ENCODE measurements around the gene RASGRF1. TPM values are rescaled to one million over a fixed set of nuclear protein-coding genes. Genes with fewer than 3 reads are reported as not detected.

The RASGRF1 gene
- total RNA-seq, 1 donor from 2014 or later = 0.17 TPM

- no peak for TF ChIP-seq CTCF (IDR thresholded peaks at IDR 0.05; ENCODE audit: unreplicated experiment)
- H3K27me3 Mint-ChIP-seq = peaks cover 12% of the 10 kb centered on the region
- no peak for DNase-seq (ENCODE audit: low spot score, unreplicated experiment)
- no peak overlapping the region for H3K4me3 Mint-ChIP-seq (ENCODE audit: low read depth)
- no peaks in the 10 kb centered on the region for H3K4me1 Mint-ChIP-seq (ENCODE audit: low read depth)
- no peak overlapping the region for H3K27ac Mint-ChIP-seq
- H3K9me3 Mint-ChIP-seq (ENCODE audit: low read depth) = peaks cover 10% of the 10 kb centered on the region
- no peaks in the 10 kb centered on the region for H3K36me3 Mint-ChIP-seq (ENCODE audit: insufficient read depth)
These were observed 66.7 kb downstream of the RASGRF1 start for GRCh38 chr15:79023918-79024317.

GRCh38 chr15:79023546-79023890 lies 67.1 kb downstream of the RASGRF1 start:
- peaks cover 10% of the 10 kb centered on the region for H3K9me3 Mint-ChIP-seq (ENCODE audit: low read depth)
- TF ChIP-seq CTCF (IDR thresholded peaks at IDR 0.05; ENCODE audit: unreplicated experiment) = no peak
- H3K36me3 Mint-ChIP-seq (ENCODE audit: insufficient read depth) = no peaks in the 10 kb centered on the region
- no peak overlapping the region for H3K4me3 Mint-ChIP-seq (ENCODE audit: low read depth)
- peaks cover 12% of the 10 kb centered on the region for H3K27me3 Mint-ChIP-seq
- H3K4me1 Mint-ChIP-seq (ENCODE audit: low read depth) = no peaks in the 10 kb centered on the region
- no peak overlapping the region for H3K27ac Mint-ChIP-seq
- no peak for DNase-seq (ENCODE audit: low spot score, unreplicated experiment)

GRCh38 chr15:79018960-79019359 lies 71.6 kb downstream of the RASGRF1 start:
- H3K27ac Mint-ChIP-seq = no peak overlapping the region
- H3K27me3 Mint-ChIP-seq = peaks cover 5% of the 10 kb centered on the region
- no peaks in the 10 kb centered on the region for H3K4me1 Mint-ChIP-seq (ENCODE audit: low read depth)
- no peaks in the 10 kb centered on the region for H3K36me3 Mint-ChIP-seq (ENCODE audit: insufficient read depth)
- DNase-seq (ENCODE audit: low spot score, unreplicated experiment) = no peak
- H3K9me3 Mint-ChIP-seq (ENCODE audit: low read depth) = peaks cover 2% of the 10 kb centered on the region
- TF ChIP-seq CTCF (IDR thresholded peaks at IDR 0.05; ENCODE audit: unreplicated experiment) = no peak
- H3K4me3 Mint-ChIP-seq (ENCODE audit: low read depth) = no peak overlapping the region

GRCh38 chr15:79017953-79018352 lies 72.6 kb downstream of the RASGRF1 start:
- no peaks in the 10 kb centered on the region for H3K36me3 Mint-ChIP-seq (ENCODE audit: insufficient read depth)
- peaks cover 5% of the 10 kb centered on the region for H3K27me3 Mint-ChIP-seq
- no peaks in the 10 kb centered on the region for H3K4me1 Mint-ChIP-seq (ENCODE audit: low read depth)
- H3K27ac Mint-ChIP-seq = no peak overlapping the region
- H3K9me3 Mint-ChIP-seq (ENCODE audit: low read depth) = no peaks in the 10 kb centered on the region
- H3K4me3 Mint-ChIP-seq (ENCODE audit: low read depth) = no peak overlapping the region
- no peak for DNase-seq (ENCODE audit: low spot score, unreplicated experiment)
- no peak for TF ChIP-seq CTCF (IDR thresholded peaks at IDR 0.05; ENCODE audit: unreplicated experiment)

- Mint-ChIP-seq H3K27ac (no peak overlapping the region), H3K27me3 (peaks cover 5% of the 10 kb centered on the region), H3K36me3 (ENCODE audit: insufficient read depth) (no peaks in the 10 kb centered on the region), H3K9me3 (ENCODE audit: low read depth) (no peaks in the 10 kb centered on the region), H3K4me3 (ENCODE audit: low read depth) (no peak overlapping the region), H3K4me1 (ENCODE audit: low read depth) (no peaks in the 10 kb centered on the region)
- TF ChIP-seq CTCF (IDR thresholded peaks at IDR 0.05; ENCODE audit: unreplicated experiment) = no peak
- DNase-seq (ENCODE audit: low spot score, unreplicated experiment) = no peak
These were observed 73.9 kb downstream of the RASGRF1 start for GRCh38 chr15:79016527-79017170.

Measured in progenitor cell of endocrine pancreas (in vitro differentiated cells).